Left renal cortex interstitium (tissue), 4 donors: Measurements from ENCODE around the gene NTPCR. TPM values are rescaled to one million over a fixed set of nuclear protein-coding genes. Genes with fewer than 3 reads are reported as not detected.
"Not testable (repeated sequence)": the region's sequence is repeated elsewhere in the genome, so short reads cannot be mapped to it uniquely, and the experiment has no call there.

ENCODE experiments used
- DNase-seq, 4 donors: peaks; one replicate each; pipeline ENCODE4 v3.0.0-alpha.2; 2013; ENCODE audit warnings: low read depth in 4 of 4, low spot score in 2 of 4, missing footprints in 1 of 4
- polyA plus RNA-seq, 4 donors: library from polyadenylated mRNA; unstranded; fragments of 120-200 nt; gene quantifications; one replicate each; pipeline ENCODE4 v1.2.1, GENCODE V29; 2013; ENCODE audit not compliant: insufficient read length in 4 of 4

NTPCR gene
- polyA plus RNA-seq, 4 donors: 56.1 to 78.2 (median 73.0) TPM

- DNase-seq: no peak
Measured at GRCh38 chr1:232925421-232926220, 24.8 kb upstream of the NTPCR start.

- DNase-seq: not testable (repeated sequence)
Measured at GRCh38 chr1:232927166-232927565, 23.2 kb upstream of the NTPCR start.

GRCh38 chr1:232927830-232928505 is 22.4 kb upstream of the NTPCR start:
- DNase-seq: peak in 3 of 4 donors; percentile 51 to 75 (median 59)

GRCh38 chr1:232932486-232933425 is 17.7 kb upstream of the NTPCR start:
- no peak for DNase-seq

- DNase-seq: no peak
Measured at GRCh38 chr1:232936941-232937340, 13.5 kb upstream of the NTPCR start.

- no peak for DNase-seq
Measured at GRCh38 chr1:232937741-232938375, 12.6 kb upstream of the NTPCR start.

GRCh38 chr1:232938926-232939325 is 11.5 kb upstream of the NTPCR start:
- no peak for DNase-seq

- no peak for DNase-seq
Measured at GRCh38 chr1:232939748-232940147, 10.7 kb upstream of the NTPCR start.

- DNase-seq: no peak
Measured at GRCh38 chr1:232940262-232940661, 10.1 kb upstream of the NTPCR start.

- no peak for DNase-seq
Measured at GRCh38 chr1:232942413-232943294, 7.8 kb upstream of the NTPCR start.

GRCh38 chr1:232943679-232944252 is 6.6 kb upstream of the NTPCR start:
- peak in 1 of 4 donors; percentile 69 for DNase-seq

GRCh38 chr1:232944347-232944746 is 6.1 kb upstream of the NTPCR start:
- no peak for DNase-seq

- no peak for DNase-seq
Measured at GRCh38 chr1:232949636-232950196, 695 bp upstream of the NTPCR start.

GRCh38 chr1:232951180-232951579 is 769 bp downstream of the NTPCR start:
- no peak for DNase-seq

GRCh38 chr1:232951605-232952004 is 1.2 kb downstream of the NTPCR start:
- DNase-seq: no peak

GRCh38 chr1:232952514-232953499 is 2.4 kb downstream of the NTPCR start:
- no peak for DNase-seq

- DNase-seq: no peak
Measured at GRCh38 chr1:232954594-232955365, 4.4 kb downstream of the NTPCR start.
